ENCODE results near the gene ITPKA.
"Not testable (repeated sequence)": the region's sequence is repeated elsewhere in the genome, so short reads cannot be mapped to it uniquely, and the experiment has no call there.

ITPKA gene

DNA sequence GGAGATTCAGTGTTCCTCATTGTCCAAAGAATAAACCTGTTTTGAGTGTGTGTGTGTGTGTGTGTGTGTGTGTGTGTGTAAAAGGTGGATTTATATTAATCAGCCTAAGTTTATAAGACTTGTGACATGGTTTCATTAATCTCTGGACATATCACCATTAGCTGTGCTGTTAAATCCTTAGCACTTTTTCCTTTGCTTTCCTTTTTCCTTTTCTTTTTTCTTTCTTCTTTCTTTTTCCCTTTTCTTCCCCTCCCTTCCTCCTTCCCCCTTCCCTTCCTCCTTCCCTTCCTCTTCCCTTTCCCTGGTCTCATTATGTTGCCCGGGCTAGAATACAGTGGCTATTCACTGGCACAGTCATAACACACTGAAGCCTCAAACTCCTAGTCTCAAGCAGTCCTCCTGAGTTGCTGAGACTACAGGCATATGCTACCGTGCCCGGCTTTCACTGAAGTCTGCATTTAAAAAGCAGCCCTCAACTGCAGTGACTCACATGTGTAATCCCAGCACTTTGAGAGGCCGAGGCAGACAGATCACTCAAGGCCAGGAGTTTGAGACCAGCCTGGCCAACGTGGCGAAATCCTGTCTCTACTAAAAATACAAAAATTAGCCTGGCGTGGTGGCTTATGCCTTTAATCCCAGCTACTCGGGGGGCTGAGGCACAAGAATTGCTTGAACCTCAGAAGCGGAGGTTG lies 28.6 kb upstream of the ITPKA start:
- H4K20me1 ChIP-seq (ENCODE audit: insufficient read depth, low read length) = no peaks in the 10 kb centered on the region; the same call in 1 of the 2 replicates
- peaks cover 64% of the 10 kb centered on the region for H3K36me3 ChIP-seq (ENCODE audit: insufficient read depth, low read length)
- no peak overlapping the region for H3K9ac ChIP-seq (ENCODE audit: low read depth, low read length)
- no peaks in the 10 kb centered on the region for H3K79me2 ChIP-seq (ENCODE audit: insufficient read depth, low read length)
- no peak for DNase-seq
- no peak for TF ChIP-seq EZH2 (IDR thresholded peaks at IDR 0.05; ENCODE audit: borderline replicate concordance, low read depth, low read length, severe bottlenecking)
- TF ChIP-seq, protein P1, sequence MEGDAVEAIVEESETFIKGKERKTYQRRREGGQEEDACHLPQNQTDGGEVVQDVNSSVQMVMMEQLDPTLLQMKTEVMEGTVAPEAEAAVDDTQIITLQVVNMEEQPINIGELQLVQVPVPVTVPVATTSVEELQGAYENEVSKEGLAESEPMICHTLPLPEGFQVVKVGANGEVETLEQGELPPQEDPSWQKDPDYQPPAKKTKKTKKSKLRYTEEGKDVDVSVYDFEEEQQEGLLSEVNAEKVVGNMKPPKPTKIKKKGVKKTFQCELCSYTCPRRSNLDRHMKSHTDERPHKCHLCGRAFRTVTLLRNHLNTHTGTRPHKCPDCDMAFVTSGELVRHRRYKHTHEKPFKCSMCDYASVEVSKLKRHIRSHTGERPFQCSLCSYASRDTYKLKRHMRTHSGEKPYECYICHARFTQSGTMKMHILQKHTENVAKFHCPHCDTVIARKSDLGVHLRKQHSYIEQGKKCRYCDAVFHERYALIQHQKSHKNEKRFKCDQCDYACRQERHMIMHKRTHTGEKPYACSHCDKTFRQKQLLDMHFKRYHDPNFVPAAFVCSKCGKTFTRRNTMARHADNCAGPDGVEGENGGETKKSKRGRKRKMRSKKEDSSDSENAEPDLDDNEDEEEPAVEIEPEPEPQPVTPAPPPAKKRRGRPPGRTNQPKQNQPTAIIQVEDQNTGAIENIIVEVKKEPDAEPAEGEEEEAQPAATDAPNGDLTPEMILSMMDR (IDR thresholded peaks at IDR 0.05; ENCODE audit: borderline replicate concordance, extremely low read depth, low read length, poor library complexity, severe bottlenecking) = no peak
- H3K9me3 ChIP-seq (ENCODE audit: insufficient read depth, low read length, severe bottlenecking) = no peaks in the 10 kb centered on the region
- no peaks in the 10 kb centered on the region for H3K27me3 ChIP-seq (ENCODE audit: insufficient read depth, low read length, poor library complexity)
- no peaks in the 10 kb centered on the region for H3K4me1 ChIP-seq (ENCODE audit: insufficient read depth, low read length)
- no peak for ATAC-seq (ENCODE audit: insufficient read depth, low read depth)
- no peak overlapping the region for H3K4me3 ChIP-seq (ENCODE audit: low read depth in 1 of 2, low read length in 2 of 2)
- no peak overlapping the region for H3K4me2 ChIP-seq (ENCODE audit: insufficient read depth, low read length)
- no peak overlapping the region for H2AFZ ChIP-seq (ENCODE audit: low read depth, low read length)
- no peak overlapping the region for H3K27ac ChIP-seq (ENCODE audit: low read length)

DNA sequence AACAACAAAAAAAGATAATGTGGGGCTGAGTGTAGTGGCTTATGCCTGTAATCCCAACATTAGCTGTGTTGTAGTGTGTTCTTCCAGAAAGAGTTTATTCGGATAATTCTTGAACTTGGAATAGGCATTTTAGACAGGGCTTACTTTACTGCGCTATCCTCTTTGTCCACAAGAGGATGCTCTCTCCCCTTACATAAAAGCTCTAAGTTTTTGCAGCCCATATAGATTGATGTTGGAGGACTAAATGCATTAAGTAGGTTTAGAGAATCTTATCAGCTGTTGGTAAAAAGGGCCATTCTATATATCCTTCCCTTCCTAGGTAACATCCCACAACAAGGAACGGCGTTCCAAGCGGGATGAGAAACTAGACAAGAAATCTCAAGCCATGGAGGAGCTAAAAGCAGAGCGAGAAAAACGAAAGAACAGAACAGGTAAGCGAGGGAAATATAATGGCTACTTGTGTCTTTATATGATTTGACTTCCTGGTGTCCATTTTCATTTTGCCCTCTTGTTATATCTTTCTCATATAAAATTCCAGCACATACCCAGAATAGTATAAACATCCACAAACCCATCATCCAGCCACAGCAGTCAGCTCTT lies 27.8 kb upstream of the ITPKA start:
- Histone ChIP-seq H3K36me3 (ENCODE audit: insufficient read depth, low read length) (peaks cover 67% of the 10 kb centered on the region), H3K4me2 (ENCODE audit: insufficient read depth, low read length) (no peak overlapping the region), H3K79me2 (ENCODE audit: insufficient read depth, low read length) (no peaks in the 10 kb centered on the region), H2AFZ (ENCODE audit: low read depth, low read length) (no peak overlapping the region), H3K9ac (ENCODE audit: low read depth, low read length) (no peak overlapping the region), H3K27me3 (ENCODE audit: insufficient read depth, low read length, poor library complexity) (no peaks in the 10 kb centered on the region), H3K4me3 (ENCODE audit: low read depth in 1 of 2, low read length in 2 of 2) (no peak overlapping the region), H4K20me1 (ENCODE audit: insufficient read depth, low read length) (no peaks in the 10 kb centered on the region; the same call in 1 of the 2 replicates), H3K27ac (ENCODE audit: low read length) (no peak overlapping the region), H3K4me1 (ENCODE audit: insufficient read depth, low read length) (no peaks in the 10 kb centered on the region), H3K9me3 (ENCODE audit: insufficient read depth, low read length, severe bottlenecking) (no peaks in the 10 kb centered on the region)
- TF ChIP-seq, protein P1 (IDR thresholded peaks at IDR 0.05; ENCODE audit: borderline replicate concordance, extremely low read depth, low read length, poor library complexity, severe bottlenecking) = peak; percentile 90
- no peak for TF ChIP-seq EZH2 (IDR thresholded peaks at IDR 0.05; ENCODE audit: borderline replicate concordance, low read depth, low read length, severe bottlenecking)
- peak; percentile 19 for DNase-seq
- ATAC-seq (ENCODE audit: insufficient read depth, low read depth) = peak; percentile 74

DNA sequence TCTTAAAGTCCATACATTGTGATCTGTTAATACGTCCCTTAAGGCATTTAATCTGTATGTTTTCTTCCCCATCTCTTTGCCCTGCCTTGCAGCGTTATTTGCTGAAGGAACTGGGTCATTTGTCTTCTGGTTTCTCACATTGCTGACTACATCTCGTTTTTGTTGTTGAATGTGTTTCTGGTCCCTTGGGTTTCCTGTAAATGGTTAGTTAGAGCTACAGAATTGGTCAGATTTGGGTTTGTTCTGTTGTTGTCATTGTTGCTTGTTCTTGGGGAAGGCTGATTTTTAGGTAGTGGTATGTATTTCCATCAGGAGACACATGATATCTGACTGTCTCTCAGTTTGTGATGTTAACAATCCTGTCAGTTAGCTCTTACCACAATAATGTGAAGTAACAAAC lies 27.0 kb upstream of the ITPKA start:
- H3K27me3 ChIP-seq (ENCODE audit: insufficient read depth, low read length, poor library complexity) = no peaks in the 10 kb centered on the region
- H3K79me2 ChIP-seq (ENCODE audit: insufficient read depth, low read length) = no peaks in the 10 kb centered on the region
- no peak overlapping the region for H3K27ac ChIP-seq (ENCODE audit: low read length)
- H3K9me3 ChIP-seq (ENCODE audit: insufficient read depth, low read length, severe bottlenecking) = no peaks in the 10 kb centered on the region
- no peak for DNase-seq
- H4K20me1 ChIP-seq (ENCODE audit: insufficient read depth, low read length) = no peaks in the 10 kb centered on the region; the same call in 1 of the 2 replicates
- H3K4me3 ChIP-seq (ENCODE audit: low read depth in 1 of 2, low read length in 2 of 2) = no peak overlapping the region
- no peak for ATAC-seq (ENCODE audit: insufficient read depth, low read depth)
- no peaks in the 10 kb centered on the region for H3K4me1 ChIP-seq (ENCODE audit: insufficient read depth, low read length)
- TF ChIP-seq EZH2 (IDR thresholded peaks at IDR 0.05; ENCODE audit: borderline replicate concordance, low read depth, low read length, severe bottlenecking) = no peak
- no peak overlapping the region for H3K9ac ChIP-seq (ENCODE audit: low read depth, low read length)
- no peak overlapping the region for H3K4me2 ChIP-seq (ENCODE audit: insufficient read depth, low read length)
- no peak overlapping the region for H2AFZ ChIP-seq (ENCODE audit: low read depth, low read length)
- peaks cover 74% of the 10 kb centered on the region for H3K36me3 ChIP-seq (ENCODE audit: insufficient read depth, low read length)

DNA sequence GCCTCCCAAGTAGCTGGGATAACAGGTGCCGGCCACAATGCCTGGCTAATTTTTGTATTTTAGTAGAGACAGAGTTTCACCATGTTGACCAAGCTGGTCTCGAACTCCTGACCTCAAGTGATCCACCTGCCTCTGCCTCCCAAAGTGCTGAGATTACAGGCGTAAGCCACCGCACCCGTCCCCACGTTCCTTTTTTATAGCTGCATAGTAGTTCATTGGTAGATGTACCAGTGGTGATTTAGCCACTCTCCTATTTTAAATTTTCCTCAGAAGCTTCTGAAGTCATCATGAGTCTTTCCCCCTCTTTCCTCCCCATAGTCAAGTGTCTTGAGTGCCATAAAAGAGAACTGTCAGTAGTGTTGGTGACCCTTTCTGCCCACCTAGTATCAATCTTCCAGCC lies 24.0 kb upstream of the ITPKA start:
- not testable (repeated sequence) for H3K27ac ChIP-seq (ENCODE audit: low read length); H3K4me2 ChIP-seq (ENCODE audit: insufficient read depth, low read length); H3K27me3 ChIP-seq (ENCODE audit: insufficient read depth, low read length, poor library complexity); H2AFZ ChIP-seq (ENCODE audit: low read depth, low read length); DNase-seq; H3K4me1 ChIP-seq (ENCODE audit: insufficient read depth, low read length); H4K20me1 ChIP-seq (ENCODE audit: insufficient read depth, low read length); H3K9ac ChIP-seq (ENCODE audit: low read depth, low read length); H3K9me3 ChIP-seq (ENCODE audit: insufficient read depth, low read length, severe bottlenecking); ATAC-seq (ENCODE audit: insufficient read depth, low read depth); H3K79me2 ChIP-seq (ENCODE audit: insufficient read depth, low read length); H3K4me3 ChIP-seq (ENCODE audit: low read depth in 1 of 2, low read length in 2 of 2)
- peaks cover 70% of the 10 kb centered on the region for H3K36me3 ChIP-seq (ENCODE audit: insufficient read depth, low read length)
